Mucosa of descending colon (tissue), 3 donors: Measurements from ENCODE around the gene OGFRL1. TPM values are rescaled to one million over a fixed set of nuclear protein-coding genes. Genes with fewer than 3 reads are reported as not detected.

Source experiments
- ATAC-seq: fragments of 200-7000 bp; cut with Tn5 transposase; one replicate; pipeline ENCODE4 v1.9.1; 2020; ENCODE audit warnings: mild to moderate bottlenecking, moderate library complexity
- DNase-seq, 3 donors: peaks; one replicate each; pipeline ENCODE4 v3.0.0-alpha.2; 2020
- H3K36me3 ChIP-seq: fragments of 200-600 bp; one replicate; pipeline ENCODE4 v1.8.0; 2021; ENCODE audit warnings: low read depth, mild to moderate bottlenecking
- H3K4me1 ChIP-seq: fragments of 200-600 bp; one replicate; pipeline ENCODE4 v1.8.0; 2021; ENCODE audit warnings: low read depth, mild to moderate bottlenecking
- H3K4me3 ChIP-seq: fragments of 200-600 bp; one replicate; pipeline ENCODE4 v1.8.0; 2021; ENCODE audit warnings: mild to moderate bottlenecking
- H3K9me3 ChIP-seq: fragments of 200-600 bp; one replicate; pipeline ENCODE4 v1.8.0; 2021; ENCODE audit warnings: mild to moderate bottlenecking
- intact Hi-C, 2 donors: fragments of 100-400 bp; cut with DNase I in 1 of 2; cut with micrococcal nuclease in 1 of 2; formaldehyde crosslinking; loops; one replicate each; pipeline versions ENCODE4 v1.11.0 to v1.11.1; 2022; cut with DNase I, micrococcal nuclease
- total RNA-seq, 3 donors: library from RNA; stranded (reverse); fragmentation: NEBNext Ultra II Directional in 2 of 3; extraction: Animal tissue kit (Norgen Biotek cat#: 25700) in 2 of 3; gene quantifications; one replicate each; pipeline versions ENCODE4 v1.2.1 to v1.2.4, GENCODE V29; 2021 to 2023
- TF ChIP-seq, protein P1 (sequence below): fragments of 200-600 bp; IDR thresholded peaks from one replicate; pipeline ENCODE4 v1.8.0; 2022; ENCODE audit warnings: antibody characterized with exemption, mild to moderate bottlenecking
- donor health status: DM: no; HTN: no; CAD: no; lungs with moderate emphysema.
- donor health status: DM: no; HTN: no; CAD: no.
- donor health status: DM: no; HTN: yes; CAD: no.

Gene OGFRL1
- total RNA-seq, 3 donors from 2014 or later, result 2.7 to 19.7 (median 6.6) TPM

DNA sequence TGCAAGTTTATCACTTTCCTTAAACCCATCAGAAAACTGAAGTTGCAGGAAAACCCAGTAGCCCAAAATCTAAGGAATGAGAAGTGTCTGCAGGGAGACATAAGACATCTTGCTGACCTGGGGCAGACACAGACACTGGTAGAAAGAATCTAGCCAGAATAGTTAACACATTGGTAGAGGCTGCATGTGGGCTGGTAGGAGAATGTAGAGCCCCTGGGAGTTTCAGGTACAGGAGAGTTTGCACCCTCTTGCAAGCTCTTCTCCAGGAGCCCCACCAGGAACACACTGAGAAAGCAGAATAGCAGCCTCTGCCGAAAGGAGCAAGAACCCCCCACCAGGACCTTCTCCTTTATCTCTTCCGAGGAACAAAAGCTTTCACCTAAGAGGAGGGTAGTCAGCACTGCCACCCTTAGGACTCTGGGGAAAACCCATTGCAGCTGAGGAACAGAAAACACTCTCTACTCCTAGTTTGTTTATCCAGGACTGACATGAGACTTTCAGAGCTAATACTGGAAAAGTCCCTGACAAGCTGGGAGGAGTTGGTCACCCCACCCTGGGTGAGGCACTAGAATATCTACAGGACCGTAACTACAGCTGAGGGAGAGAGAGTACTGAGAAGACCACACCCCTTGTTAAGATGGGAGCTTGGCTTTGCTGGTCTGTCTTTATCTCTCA is 10.5 kb upstream of the OGFRL1 start:
- intact Hi-C loops, result no loop called here
- no peaks in the 10 kb centered on the region for H3K4me1 ChIP-seq
- ATAC-seq, result peak; percentile 25
- TF ChIP-seq, protein P1, sequence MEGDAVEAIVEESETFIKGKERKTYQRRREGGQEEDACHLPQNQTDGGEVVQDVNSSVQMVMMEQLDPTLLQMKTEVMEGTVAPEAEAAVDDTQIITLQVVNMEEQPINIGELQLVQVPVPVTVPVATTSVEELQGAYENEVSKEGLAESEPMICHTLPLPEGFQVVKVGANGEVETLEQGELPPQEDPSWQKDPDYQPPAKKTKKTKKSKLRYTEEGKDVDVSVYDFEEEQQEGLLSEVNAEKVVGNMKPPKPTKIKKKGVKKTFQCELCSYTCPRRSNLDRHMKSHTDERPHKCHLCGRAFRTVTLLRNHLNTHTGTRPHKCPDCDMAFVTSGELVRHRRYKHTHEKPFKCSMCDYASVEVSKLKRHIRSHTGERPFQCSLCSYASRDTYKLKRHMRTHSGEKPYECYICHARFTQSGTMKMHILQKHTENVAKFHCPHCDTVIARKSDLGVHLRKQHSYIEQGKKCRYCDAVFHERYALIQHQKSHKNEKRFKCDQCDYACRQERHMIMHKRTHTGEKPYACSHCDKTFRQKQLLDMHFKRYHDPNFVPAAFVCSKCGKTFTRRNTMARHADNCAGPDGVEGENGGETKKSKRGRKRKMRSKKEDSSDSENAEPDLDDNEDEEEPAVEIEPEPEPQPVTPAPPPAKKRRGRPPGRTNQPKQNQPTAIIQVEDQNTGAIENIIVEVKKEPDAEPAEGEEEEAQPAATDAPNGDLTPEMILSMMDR, result no peak
- H3K36me3 ChIP-seq, result no peaks in the 10 kb centered on the region
- no peaks in the 10 kb centered on the region for H3K9me3 ChIP-seq
- H3K4me3 ChIP-seq, result no peak overlapping the region
- no peak for DNase-seq

DNA sequence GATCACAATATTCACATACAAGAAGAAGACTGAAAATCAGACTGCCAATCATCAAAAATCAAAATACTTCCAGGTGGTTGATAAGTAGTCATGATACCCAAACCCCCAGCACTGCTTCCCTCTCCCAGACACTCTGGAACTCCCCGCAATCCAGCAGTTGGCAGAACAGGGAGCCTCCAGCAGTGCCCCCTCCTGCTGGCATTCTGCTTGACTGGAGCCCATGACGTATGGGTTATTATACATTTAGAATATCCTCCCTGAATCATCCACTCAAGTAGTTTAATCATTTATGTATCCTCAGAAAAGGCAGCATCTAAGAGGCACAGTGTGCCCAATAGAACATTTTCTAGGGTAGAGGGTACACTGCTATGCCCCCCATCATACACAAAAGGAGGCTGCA is 9.3 kb upstream of the OGFRL1 start:
- ATAC-seq (no peak), DNase-seq (no peak)
- H3K4me3 ChIP-seq, result no peak overlapping the region
- intact Hi-C loops, result no loop called here
- H3K9me3 ChIP-seq, result no peaks in the 10 kb centered on the region
- TF ChIP-seq, protein P1, result no peak
- H3K36me3 ChIP-seq, result no peaks in the 10 kb centered on the region
- H3K4me1 ChIP-seq, result no peaks in the 10 kb centered on the region

DNA sequence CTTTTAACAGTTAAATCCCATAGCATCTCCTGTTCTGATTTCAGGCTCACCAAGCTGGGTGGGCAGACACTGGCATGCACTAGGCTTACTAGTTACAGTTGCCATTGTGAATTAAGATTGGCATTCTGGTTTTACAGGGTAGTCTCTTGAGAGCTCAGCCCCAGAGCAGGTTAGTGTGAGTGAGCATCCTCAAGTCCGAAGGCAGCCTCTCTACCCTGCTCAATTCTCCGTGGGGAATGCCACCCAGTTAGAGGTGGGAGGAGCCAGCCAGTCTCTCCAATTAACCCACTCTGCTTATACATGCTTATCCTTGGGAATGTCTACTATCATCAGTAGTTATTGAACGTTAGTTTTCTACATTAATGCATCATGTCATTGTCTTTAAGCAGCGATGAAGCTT is 8.9 kb upstream of the OGFRL1 start:
- TF ChIP-seq, protein P1, result no peak
- Histone ChIP-seq H3K4me3 (no peak overlapping the region), H3K9me3 (no peaks in the 10 kb centered on the region), H3K36me3 (no peaks in the 10 kb centered on the region), H3K4me1 (no peaks in the 10 kb centered on the region)
- DNase-seq (no peak), ATAC-seq (no peak)
- intact Hi-C loops, result no loop called here

DNA sequence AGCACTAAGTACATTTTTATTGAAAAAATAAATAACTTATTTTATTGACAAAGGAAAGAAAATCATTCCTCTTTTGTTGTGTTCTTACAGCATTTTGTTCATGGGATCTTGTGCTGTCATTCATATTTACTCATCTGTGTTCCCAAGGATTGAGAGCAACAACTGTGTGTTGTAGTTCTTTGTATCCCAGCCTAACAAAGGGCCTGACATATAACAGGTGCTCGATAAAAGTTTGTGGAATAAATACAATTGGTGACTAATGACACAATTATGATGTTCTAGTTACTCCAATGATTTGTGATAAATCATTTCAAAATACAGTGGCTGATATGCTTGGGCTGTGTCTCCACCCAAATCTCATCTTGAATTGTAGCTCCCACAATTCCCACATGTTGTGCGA is 7.9 kb upstream of the OGFRL1 start:
- DNase-seq (no peak), ATAC-seq (no peak)
- H3K4me1 ChIP-seq, result no peaks in the 10 kb centered on the region
- H3K4me3 ChIP-seq, result no peak overlapping the region
- intact Hi-C loops, result no loop called here
- TF ChIP-seq, protein P1, result no peak
- no peaks in the 10 kb centered on the region for H3K36me3 ChIP-seq
- no peaks in the 10 kb centered on the region for H3K9me3 ChIP-seq

DNA sequence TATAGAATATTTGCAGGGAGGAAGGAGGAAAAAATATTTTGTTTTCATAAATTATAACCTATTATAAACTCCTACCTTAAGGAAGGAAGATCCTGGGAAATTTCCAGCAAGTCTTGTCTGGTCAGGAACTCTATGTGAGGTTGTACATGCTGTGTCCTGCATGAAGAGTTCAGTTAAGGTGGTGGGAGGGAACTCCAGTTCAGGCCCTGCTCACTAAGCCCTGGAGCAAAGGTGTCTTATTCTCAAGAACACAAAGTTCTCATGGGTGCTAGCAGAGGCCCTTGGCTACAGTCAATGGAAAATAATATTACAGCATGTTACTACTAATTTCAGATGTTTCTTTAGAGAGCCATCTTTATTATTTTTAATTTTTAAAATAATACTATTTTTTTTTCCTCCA is 3.8 kb upstream of the OGFRL1 start:
- H3K4me3 ChIP-seq, result no peak overlapping the region
- no peaks in the 10 kb centered on the region for H3K4me1 ChIP-seq
- H3K36me3 ChIP-seq, result no peaks in the 10 kb centered on the region
- no peak for ATAC-seq
- no peaks in the 10 kb centered on the region for H3K9me3 ChIP-seq
- no peak for DNase-seq
- TF ChIP-seq, protein P1, result no peak
- intact Hi-C loops, result no loop called here

DNA sequence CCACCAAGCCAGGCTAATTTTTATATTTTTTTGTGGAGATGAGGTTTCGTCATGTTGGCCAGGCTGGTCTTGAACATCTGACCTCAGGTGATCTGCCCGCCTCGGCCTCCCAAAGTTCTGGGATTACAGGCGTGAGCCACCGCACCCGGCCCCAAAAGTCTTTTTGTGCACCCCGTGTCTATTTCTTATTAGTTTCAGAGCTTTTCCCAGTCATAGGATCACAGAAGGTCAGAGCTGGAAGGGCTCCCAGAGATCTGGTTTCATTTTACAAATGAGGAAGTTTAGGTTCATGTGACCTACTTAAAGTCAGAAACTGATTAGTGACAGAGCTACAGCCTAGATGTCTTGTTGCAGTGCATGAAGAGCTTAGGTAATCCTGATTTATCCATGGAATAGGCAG is 1.6 kb upstream of the OGFRL1 start:
- intact Hi-C loops, result no loop called here
- DNase-seq (peak in 2 of 3 donors; percentile 23 to 47), ATAC-seq (no peak)
- Histone ChIP-seq H3K4me1 (no peaks in the 10 kb centered on the region), H3K9me3 (no peaks in the 10 kb centered on the region), H3K36me3 (no peaks in the 10 kb centered on the region), H3K4me3 (no peak overlapping the region)
- TF ChIP-seq, protein P1, result no peak
